Colon (tissue), 2 donors: ENCODE measurements around the gene ENOX2.
"Not testable (repeated sequence)": the region's sequence is repeated elsewhere in the genome, so short reads cannot be mapped to it uniquely, and the experiment has no call there.

Experiments
- FAIRE-seq: peaks from 2 replicates; lab custom pipeline; 2012; peaks lifted over from hg19 to GRCh38; lab: Jason Lieb, UNC
- donor health status: control.
- donor health status: control.

ENOX2 gene

GRCh38 chrX:130825525-130825924 is 77.5 kb downstream of the ENOX2 start:
- no peak for FAIRE-seq

GRCh38 chrX:130819367-130819766 is 83.6 kb downstream of the ENOX2 start:
- not testable (repeated sequence) for FAIRE-seq

- not testable (repeated sequence) for FAIRE-seq
Observed at GRCh38 chrX:130813932-130814331, 89.1 kb downstream of the ENOX2 start.

- FAIRE-seq, result no peak
Observed at GRCh38 chrX:130810561-130810960, 92.4 kb downstream of the ENOX2 start.

- FAIRE-seq, result no peak
Observed at GRCh38 chrX:130805903-130806302, 97.1 kb downstream of the ENOX2 start.

GRCh38 chrX:130803537-130803936 is 99.5 kb downstream of the ENOX2 start:
- no peak for FAIRE-seq

GRCh38 chrX:130801901-130802300 is 101.1 kb downstream of the ENOX2 start:
- FAIRE-seq, result no peak

GRCh38 chrX:130799393-130799792 is 103.6 kb downstream of the ENOX2 start:
- FAIRE-seq, result no peak

GRCh38 chrX:130793975-130794374 is 109.0 kb downstream of the ENOX2 start:
- no peak for FAIRE-seq

GRCh38 chrX:130791870-130792269 is 111.1 kb downstream of the ENOX2 start:
- FAIRE-seq, result not testable (repeated sequence)

- FAIRE-seq, result no peak
Observed at GRCh38 chrX:130789793-130790192, 113.2 kb downstream of the ENOX2 start.

GRCh38 chrX:130788786-130789581 is 114.0 kb downstream of the ENOX2 start:
- no peak for FAIRE-seq

GRCh38 chrX:130786030-130786429 is 117.0 kb downstream of the ENOX2 start:
- FAIRE-seq, result no peak

GRCh38 chrX:130778773-130779172 is 124.2 kb downstream of the ENOX2 start:
- no peak for FAIRE-seq

GRCh38 chrX:130775849-130776248 is 127.2 kb downstream of the ENOX2 start:
- no peak for FAIRE-seq

- no peak for FAIRE-seq
Observed at GRCh38 chrX:130772776-130773143, 130.2 kb downstream of the ENOX2 start.

- FAIRE-seq, result no peak
Observed at GRCh38 chrX:130772105-130772775, 130.8 kb downstream of the ENOX2 start.

GRCh38 chrX:130771648-130772047 is 131.4 kb downstream of the ENOX2 start:
- no peak for FAIRE-seq

GRCh38 chrX:130771230-130771629 is 131.8 kb downstream of the ENOX2 start:
- no peak for FAIRE-seq

GRCh38 chrX:130770615-130771014 is 132.4 kb downstream of the ENOX2 start:
- FAIRE-seq, result no peak

- FAIRE-seq, result no peak
Observed at GRCh38 chrX:130769835-130770234, 133.2 kb downstream of the ENOX2 start.

GRCh38 chrX:130758072-130758471 is 144.9 kb downstream of the ENOX2 start:
- no peak for FAIRE-seq

GRCh38 chrX:130756233-130756632 is 146.8 kb downstream of the ENOX2 start:
- no peak for FAIRE-seq

- FAIRE-seq, result no peak
Observed at GRCh38 chrX:130754353-130754752, 148.7 kb downstream of the ENOX2 start.
